HG03135 (cell line): Measurements from ENCODE around the gene H2AZ1.
"Not testable (repeated sequence)": the region's sequence is repeated elsewhere in the genome, so short reads cannot be mapped to it uniquely, and the experiment has no call there.

ENCODE experiments used
- ATAC-seq: cut with Tn5 transposase; IDR thresholded peaks from one replicate; pipeline ENCODE4 v1.9.1; 2021; ENCODE audit warnings: mild to moderate bottlenecking, moderate library complexity; ENCODE audit not compliant: unreplicated experiment

H2AZ1 gene

DNA sequence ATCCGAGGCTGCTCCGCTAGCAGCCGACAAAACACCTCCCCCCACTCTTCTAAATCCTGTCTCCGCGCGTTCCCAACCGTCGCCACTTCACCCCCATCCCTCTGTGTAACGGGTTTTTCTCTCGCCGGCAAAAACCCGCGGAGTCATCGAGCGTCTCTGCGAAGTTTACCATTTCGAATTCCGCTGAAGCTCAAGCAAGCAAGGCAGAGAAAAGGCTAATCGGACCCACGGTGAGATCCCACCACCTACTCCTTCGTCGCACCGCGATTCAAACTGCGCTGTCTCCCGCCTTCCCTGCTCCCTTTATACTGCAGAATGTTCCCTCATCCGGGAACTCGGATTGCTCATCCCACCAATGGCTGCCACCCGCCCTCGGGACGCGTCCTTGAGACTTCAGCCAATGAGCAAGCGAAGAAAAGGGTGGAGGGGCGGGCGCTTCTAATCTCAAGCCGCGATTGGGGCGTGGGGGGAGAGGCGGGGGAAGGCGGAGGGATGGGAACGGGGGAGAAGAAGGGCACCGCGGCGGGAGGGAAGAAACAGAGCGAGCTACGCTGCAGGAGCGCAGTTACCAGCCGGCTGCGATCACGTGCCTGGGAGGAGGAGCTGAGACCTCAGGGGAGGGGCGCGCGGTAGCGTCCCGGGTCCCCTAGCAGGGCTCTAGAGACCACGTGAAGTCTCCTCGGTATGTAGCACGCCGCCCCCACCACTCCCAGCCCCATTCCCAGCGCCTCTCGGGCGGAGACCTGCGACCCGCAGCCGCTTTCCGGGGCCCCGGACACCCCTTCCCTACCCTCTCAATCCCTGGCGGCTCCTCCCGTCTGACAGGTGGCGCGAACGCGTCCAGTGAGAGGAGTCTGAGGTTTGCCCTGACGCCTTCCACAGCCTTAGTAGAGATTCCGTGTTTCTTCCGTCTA, at the start of gene H2AZ1:
Gene H2AZ1 (minus strand): TSS at position 277 of the 914 bp plus-strand sequence. CDS start 105 bp downstream, at position 172.
- peak; percentile 57 for ATAC-seq

- no peak for ATAC-seq
These were observed 48.2 kb upstream of the H2AZ1 start for GRCh38 chr4:99998062-99998867.

- ATAC-seq, result no peak
These were observed 41.7 kb upstream of the H2AZ1 start for GRCh38 chr4:99991741-99992140.

DNA sequence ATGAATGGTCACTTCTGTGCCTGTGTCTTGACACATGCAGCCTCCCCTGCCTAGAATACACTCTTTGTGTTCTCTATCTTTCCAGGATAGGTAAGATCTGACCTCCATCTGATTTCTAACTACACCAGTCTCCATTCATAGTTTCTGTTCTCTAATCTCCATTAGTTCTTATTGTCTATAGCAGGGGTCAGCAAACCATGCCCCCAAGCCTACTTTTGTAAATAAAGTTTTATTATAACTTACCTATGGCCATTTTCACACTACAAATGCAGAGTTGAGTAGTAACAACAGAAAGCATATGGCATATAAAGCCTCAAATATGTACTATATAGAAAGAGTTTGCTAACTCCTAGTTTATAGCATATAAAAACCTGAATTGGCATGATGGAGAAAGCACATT, 37.6 kb upstream of the H2AZ1 start:
- no peak for ATAC-seq

- no peak for ATAC-seq
These were observed 36.7 kb upstream of the H2AZ1 start for GRCh38 chr4:99986792-99987191.

GRCh38 chr4:99983289-99983943, 33.3 kb upstream of the H2AZ1 start:
- ATAC-seq, result no peak

DNA sequence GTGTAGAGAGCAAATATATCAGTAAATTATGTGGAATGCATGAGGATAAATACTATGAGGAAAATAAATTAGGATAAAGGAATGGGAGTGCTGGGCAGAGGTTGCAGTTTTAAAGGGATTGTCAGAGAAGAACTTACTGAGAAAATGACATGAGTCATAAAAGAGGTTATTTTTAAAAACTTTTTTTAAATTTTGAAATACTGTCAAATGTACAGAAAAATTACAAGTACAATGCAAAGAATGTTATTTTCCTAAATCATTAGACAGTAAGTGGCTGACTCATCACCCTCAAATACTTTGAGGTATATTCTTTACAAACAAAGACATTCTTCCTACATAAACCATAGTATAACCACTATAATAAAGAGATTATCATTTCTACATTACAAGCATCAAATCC, 29.8 kb upstream of the H2AZ1 start:
- ATAC-seq, result no peak

- ATAC-seq, result no peak
These were observed 21.5 kb upstream of the H2AZ1 start for GRCh38 chr4:99971453-99972111.

DNA sequence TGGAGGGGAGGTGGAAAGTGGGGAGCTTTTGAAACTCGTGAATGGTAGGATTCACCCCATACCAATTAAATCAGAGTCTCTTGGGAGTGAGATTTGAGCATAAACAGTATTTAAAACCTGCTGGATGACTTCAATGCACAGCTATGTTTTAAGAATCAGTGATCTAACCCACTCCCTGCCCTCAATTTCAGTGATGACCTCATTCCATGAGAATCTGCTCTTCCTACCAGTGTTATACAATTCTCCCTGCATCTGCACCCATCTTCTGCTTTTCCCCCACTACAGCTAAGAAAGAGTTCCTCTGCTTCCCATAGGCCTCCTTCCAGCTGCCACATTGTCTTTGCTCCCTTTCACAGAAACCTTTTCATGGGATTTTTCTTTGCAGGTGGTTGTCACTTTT, 18.3 kb upstream of the H2AZ1 start:
- no peak for ATAC-seq

DNA sequence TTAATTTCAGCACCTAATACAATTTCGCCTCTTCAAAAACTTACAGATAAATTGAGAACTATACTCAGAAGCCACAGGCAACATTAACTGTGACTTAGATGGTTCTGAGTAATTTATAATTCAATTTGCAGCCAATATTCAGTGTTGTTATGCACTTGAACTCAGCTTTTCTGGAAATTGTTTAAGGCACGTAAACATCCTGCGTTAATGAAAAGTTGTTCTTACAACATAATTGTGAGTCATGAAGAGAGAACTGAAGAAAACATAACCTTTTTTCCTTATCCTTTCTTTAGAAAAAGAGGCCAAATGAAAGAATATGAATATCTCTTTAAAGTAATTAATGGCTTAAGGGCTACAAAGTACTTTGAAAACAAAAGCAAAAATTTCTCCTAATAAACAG, 16.6 kb upstream of the H2AZ1 start:
- no peak for ATAC-seq

DNA sequence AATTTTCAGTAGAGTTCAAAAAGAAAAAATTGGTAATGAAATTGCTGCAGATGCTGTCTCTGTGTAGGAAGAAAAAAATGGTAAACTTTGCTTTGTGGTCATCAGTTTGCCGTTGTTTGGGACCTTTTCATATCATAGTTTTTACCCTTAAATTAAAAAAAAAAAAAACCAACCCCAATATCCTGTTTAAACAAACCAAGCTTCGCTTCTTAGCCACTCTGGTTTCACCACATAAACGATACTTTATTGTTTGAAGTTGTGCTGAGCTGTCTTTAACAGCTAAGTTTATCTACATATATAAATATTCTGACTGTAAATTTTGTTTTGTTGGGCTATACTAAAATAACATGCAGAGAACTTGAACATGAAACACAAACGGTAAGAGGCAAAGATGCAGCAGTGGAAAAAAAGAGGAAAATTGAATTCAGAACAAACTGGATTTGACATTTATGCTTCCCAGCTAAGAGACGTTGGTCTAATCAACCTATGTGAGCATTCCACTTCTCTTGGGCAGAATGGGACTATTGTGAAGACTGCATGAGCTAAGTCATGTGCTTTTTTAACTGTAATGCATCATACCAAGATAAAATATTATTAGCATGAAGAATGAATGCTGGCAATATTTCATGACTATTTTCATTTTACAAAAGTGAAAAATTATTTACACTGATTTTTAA, 15.7 kb upstream of the H2AZ1 start:
- ATAC-seq, result no peak

DNA sequence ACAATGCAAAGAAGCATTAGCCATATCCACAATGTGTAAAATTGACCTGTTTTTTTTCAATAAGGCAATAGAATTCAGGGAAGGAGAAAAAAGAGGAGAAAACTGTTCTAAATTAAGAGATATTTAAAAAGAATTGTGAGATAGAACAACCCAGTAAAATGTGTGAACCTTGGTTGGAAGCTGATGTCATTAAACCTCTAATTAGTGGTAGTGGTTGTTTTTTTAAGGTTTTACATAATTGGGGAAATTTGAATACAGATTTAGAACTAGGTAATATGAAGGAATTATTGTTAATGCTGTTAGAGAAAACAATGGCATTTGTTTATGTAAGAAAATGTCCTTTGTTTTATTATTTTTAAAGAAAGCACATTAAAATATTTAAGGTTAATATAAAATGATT, 15.1 kb upstream of the H2AZ1 start:
- no peak for ATAC-seq

GRCh38 chr4:99961711-99962110, 11.6 kb upstream of the H2AZ1 start:
- ATAC-seq, result no peak

DNA sequence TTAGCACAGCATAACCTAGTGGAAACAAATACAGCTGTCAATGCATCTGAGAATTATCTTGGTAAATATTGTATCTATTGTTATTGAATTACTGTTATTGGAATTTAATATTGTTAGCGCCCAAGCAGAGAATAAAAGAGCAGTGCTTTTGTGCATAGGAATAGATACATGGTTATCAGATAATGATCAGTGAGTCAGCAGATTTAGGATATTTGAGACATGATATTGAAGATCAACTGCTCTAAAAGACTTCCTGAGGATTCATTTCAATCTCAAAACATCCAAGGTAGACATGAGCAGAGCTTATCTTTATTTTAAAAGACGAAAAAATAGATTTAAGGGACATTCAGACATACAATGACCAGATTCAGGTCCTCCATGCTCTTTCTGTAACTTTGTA, 10.6 kb upstream of the H2AZ1 start:
- ATAC-seq, result no peak

- not testable (repeated sequence) for ATAC-seq
These were observed 8.1 kb upstream of the H2AZ1 start for GRCh38 chr4:99958207-99958606.

DNA sequence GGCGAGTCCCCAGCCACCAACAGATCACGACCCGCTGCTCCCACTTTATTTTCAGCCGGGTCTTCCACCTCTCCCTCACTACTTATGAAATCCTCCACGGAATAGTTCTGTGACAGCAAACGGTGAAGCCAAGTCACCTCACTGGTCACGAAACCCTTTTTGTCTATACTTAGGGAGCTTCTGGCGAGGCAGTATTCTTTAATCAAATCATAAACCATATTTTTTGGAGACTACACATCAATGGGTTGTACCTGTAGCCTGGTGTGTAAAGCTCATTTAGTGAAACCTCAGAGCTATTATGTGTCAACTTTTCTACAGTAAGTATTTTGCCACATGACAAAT, 809 bp upstream of the H2AZ1 start:
- no peak for ATAC-seq

GRCh38 chr4:99949034-99949998, 759 bp downstream of the H2AZ1 start:
- peak; percentile 29 for ATAC-seq

- no peak for ATAC-seq
These were observed 2.5 kb downstream of the H2AZ1 start for GRCh38 chr4:99947608-99948007.

DNA sequence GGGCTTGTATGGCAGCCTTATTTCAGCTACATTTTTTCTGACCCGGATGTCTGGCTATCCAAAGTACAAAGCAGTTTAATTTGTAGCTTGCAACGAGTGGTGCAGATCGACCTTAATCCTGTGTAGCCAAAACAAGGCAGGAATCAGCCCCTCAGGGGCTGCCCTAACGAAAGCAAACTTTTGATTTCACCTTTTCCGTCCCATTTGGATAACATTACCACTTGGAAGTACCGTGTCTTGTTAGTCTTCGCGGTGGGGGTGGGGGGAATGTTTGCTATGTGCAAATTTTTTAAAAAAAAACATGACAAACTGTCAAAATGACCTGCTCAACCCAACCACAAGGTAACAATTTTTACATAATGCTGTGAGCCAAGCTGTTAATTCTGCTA, 2.9 kb downstream of the H2AZ1 start:
- no peak for ATAC-seq
